HG03045 (cell line): ENCODE measurements around the gene UGDH.

Source experiments
- ATAC-seq: cut with Tn5 transposase; IDR thresholded peaks from one replicate; pipeline ENCODE4 v1.9.1; 2021; ENCODE audit warnings: mild to moderate bottlenecking, moderate library complexity; ENCODE audit not compliant: unreplicated experiment

The UGDH gene

DNA sequence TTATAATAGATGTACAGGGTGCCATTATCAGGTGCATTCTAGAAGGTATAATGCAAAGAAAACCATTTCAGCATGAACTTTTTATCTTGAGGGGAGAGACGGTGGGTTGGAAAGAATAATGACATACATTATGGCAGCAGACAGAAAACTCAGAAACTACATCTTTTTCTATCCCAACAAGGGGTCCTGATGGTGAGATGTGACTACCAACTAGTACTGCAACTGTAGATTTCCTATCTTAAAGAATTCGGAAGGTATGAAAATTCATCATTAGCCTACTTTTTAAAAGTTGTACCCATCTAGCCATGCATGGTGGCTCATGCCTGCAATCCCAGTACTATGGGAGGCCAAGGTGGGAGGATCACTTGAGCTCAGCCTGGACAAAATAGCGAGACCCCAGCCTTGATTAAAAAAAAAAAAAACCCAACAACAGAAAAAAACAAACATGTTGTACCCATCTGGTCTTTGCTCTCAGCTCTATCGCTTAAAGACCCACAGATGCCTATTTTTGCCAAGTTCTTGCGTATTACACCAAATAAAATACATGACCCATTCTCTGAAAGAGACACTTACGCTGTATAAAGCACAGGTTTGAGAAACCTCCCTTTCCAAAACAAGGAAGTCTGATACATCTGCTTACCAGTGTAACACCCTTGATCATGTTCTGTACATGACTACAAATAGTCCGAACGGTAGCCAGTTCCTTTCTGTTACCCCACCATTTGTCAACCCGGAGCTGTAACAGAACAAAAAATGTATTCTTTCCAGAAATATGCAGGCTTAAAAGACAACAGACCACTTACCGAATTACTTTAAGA lies 70.1 kb downstream of the UGDH start:
- no peak for ATAC-seq

DNA sequence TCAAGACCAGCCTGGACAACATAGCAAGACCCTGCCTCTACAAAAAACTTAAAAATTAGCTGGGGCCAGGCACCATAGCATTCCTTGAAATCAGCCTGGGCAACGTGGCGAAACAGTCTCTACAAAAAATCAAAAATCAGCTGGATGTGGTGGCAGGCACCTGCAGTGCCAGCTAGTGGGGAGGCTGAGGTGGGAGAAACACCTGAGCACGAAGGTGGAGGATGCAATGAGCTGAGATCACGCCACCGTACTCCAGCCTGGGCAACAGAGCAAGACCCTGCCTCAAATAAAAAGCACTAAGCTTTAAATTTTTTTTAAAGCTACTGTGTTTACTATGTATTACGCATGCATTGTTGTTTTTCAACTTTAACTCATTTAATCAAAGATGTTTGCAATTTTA lies 71.8 kb downstream of the UGDH start:
- ATAC-seq, result no peak

DNA sequence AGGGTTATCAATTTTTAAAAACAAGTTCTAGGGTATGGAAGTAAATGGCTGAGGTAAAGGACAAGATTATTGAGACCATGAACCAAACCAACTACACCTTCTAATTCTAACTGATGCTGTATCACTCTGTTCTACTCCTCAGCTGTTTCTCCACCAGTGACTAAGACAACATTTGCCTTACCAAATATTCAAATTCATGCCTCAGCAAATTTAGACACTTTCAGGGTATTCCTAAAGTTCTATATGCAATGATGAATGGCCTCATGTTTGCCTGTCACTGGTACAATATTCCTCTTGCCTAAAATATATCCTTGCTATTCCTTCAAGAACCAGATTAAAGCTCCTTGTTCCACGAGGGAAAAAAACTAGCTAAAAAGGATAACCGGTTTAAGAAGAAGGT lies 73.5 kb downstream of the UGDH start:
- no peak for ATAC-seq

DNA sequence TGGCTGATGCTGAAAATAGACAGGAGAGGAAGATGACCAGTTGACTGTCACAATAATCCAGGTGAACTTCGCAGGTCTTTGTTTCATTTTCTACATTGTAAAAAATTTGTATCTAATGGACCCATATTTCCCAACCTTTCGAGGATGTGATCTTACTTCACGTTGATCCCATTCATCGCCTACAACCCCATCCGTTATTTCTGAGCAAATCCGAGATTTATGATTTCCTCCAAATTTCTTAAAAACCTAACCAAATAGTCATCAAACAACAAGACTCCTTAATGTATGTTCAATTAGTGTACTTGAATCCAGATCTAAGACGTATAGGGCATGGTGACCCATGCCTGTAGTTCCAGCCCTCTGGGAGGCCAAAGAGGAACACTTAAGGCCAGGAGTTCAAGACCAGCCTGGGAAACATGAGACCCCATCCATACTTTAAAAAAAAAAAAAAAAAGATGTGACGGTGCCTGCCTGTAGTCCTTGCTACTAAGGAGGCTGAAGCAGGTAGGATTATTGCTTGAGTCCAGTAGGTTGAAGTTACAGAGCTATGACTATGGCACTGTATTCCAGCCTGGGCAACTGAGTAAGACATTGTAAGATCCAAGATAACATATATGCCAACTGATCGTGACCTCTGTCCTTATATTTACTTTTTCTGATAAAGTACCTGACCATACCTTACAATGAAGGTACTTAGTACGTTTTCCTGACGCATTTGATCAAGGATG lies 74.2 kb downstream of the UGDH start:
- ATAC-seq, result no peak

DNA sequence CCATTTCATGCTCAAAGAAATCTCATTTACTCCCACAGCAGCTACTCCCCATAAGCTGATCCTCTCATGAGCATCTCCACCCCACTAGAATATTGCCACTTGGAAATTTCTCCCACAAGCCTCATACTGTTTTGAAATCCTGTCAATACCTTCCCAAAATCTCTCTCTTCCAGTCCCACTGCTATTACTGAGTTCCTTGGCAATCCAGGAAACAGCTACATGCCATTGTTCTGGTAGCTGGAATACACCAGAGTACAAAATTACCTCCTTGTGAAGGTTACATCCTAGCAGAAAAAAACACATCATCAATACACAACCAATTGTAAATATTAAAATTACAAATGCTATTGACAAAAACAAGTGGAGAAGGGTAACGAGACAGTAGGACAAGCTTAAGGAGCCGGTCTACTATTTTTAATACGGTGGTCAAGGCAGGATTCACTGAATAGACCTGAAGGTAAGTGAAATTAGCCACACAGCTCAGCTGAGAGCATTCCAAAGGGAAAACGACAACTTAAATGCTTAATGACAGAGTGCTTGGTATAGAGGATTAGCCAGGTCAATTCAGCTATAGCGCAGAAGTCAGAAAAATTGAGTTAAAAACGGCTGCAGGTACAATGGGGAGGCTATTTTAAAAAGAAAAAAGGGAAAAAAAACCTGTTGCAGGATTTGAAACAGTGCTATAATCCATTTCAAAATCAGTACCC lies 74.9 kb downstream of the UGDH start:
- no peak for ATAC-seq

DNA sequence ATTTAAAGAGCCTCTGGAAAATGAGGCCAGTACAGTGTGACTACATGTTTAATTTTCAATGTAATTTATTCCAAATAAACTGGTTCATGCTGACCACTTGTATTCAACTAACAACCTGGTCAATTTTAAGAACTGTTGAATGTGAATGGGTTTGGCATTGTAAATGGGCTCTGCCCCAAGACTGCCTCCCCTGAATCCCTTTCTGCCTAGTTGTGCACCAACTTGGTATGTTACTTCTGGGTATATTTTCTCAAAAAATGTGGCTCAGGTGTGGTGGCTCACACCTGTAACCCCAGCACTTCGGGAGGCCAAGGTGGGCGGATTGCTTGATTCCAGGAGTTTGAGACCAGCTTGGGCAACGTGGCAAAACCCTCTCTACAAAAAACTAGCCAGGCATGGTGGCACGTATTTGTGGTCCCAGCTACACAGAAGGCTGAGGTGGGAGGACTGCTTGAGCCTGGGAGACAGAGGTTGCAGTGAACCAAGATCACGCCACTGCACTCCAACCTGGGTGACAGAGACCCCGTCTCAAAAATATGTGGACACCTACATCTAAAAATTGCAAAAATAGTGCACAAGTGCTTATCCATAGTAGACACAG lies 75.7 kb downstream of the UGDH start:
- ATAC-seq, result no peak

DNA sequence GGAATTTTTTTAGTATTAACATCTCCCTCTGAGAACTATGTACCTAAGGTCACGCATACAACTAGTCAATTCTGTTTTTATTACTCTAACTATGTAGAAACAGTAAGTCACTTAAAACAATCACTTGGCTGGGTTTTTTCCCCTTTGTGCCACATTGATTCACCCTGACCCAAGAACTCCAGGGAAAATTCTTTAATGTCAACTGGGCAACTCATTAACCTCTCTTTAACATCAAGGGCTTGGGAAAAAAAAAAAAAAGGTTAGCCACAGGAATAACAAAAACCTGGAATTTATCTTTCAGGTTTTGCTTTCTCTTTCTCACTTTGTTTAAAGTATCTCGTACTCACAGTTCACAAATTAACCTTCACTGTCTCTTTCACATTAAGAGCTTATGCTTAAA lies 76.6 kb downstream of the UGDH start:
- no peak for ATAC-seq
